ENCODE data around the gene UGT1A7.

Gene UGT1A7

DNA sequence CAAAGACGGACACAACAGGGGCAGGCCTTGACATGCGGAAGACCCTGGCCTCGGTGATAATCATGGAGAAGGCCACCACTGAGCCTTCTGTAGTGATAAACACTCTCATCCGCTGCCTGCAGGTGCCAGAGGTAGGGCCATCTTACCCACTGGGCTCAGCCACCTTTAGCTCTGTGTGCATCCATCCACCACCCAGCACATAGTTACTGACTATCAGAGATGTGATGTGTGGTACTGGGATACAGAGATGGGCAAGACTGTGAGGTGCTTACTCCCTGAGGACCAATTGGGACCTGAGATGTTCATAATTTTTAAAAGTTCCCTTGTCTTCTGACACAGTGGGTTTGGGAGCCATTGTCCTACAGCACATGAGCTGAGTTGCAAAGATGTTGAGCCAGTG lies 98.0 kb downstream of the UGT1A7 start:
- Histone ChIP-seq H3K27me3 (no peaks in the 10 kb centered on the region), H3K27ac (no peak overlapping the region), H3K4me1 (ENCODE audit: control insufficient read depth in 1 of 2, insufficient read depth in 1 of 2, low read depth in 1 of 2, low read length in 1 of 2) (no peaks in the 10 kb centered on the region), H3K4me3 (ENCODE audit: low read depth in 1 of 2, low read length in 1 of 2) (no peak overlapping the region), H3K9me3 (no peaks in the 10 kb centered on the region), H3K36me3 (no peaks in the 10 kb centered on the region)
- TF ChIP-seq, protein P1, sequence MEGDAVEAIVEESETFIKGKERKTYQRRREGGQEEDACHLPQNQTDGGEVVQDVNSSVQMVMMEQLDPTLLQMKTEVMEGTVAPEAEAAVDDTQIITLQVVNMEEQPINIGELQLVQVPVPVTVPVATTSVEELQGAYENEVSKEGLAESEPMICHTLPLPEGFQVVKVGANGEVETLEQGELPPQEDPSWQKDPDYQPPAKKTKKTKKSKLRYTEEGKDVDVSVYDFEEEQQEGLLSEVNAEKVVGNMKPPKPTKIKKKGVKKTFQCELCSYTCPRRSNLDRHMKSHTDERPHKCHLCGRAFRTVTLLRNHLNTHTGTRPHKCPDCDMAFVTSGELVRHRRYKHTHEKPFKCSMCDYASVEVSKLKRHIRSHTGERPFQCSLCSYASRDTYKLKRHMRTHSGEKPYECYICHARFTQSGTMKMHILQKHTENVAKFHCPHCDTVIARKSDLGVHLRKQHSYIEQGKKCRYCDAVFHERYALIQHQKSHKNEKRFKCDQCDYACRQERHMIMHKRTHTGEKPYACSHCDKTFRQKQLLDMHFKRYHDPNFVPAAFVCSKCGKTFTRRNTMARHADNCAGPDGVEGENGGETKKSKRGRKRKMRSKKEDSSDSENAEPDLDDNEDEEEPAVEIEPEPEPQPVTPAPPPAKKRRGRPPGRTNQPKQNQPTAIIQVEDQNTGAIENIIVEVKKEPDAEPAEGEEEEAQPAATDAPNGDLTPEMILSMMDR (IDR thresholded peaks at IDR 0.05), result no peak

GRCh38 chr2:233780771-233781170 lies 99.1 kb downstream of the UGT1A7 start:
- Histone ChIP-seq H3K4me1 (ENCODE audit: control insufficient read depth in 1 of 2, insufficient read depth in 1 of 2, low read depth in 1 of 2, low read length in 1 of 2) (no peaks in the 10 kb centered on the region), H3K27me3 (no peaks in the 10 kb centered on the region), H3K27ac (no peak overlapping the region), H3K4me3 (ENCODE audit: low read depth in 1 of 2, low read length in 1 of 2) (no peak overlapping the region), H3K9me3 (no peaks in the 10 kb centered on the region), H3K36me3 (no peaks in the 10 kb centered on the region)
- TF ChIP-seq, protein P1 (IDR thresholded peaks at IDR 0.05), result no peak

- no peaks in the 10 kb centered on the region for H3K27me3 ChIP-seq
- no peak overlapping the region for H3K27ac ChIP-seq
- TF ChIP-seq, protein P1 (IDR thresholded peaks at IDR 0.05), result no peak
- H3K9me3 ChIP-seq, result no peaks in the 10 kb centered on the region
- no peak overlapping the region for H3K4me3 ChIP-seq (ENCODE audit: low read depth in 1 of 2, low read length in 1 of 2)
- H3K36me3 ChIP-seq, result no peaks in the 10 kb centered on the region
- H3K4me1 ChIP-seq (ENCODE audit: control insufficient read depth in 1 of 2, insufficient read depth in 1 of 2, low read depth in 1 of 2, low read length in 1 of 2), result no peaks in the 10 kb centered on the region
Measured at GRCh38 chr2:233789554-233789953, 107.9 kb downstream of the UGT1A7 start.

GRCh38 chr2:233791151-233791882 lies 109.6 kb downstream of the UGT1A7 start:
- no peaks in the 10 kb centered on the region for H3K27me3 ChIP-seq
- no peak overlapping the region for H3K4me3 ChIP-seq (ENCODE audit: low read depth in 1 of 2, low read length in 1 of 2)
- no peaks in the 10 kb centered on the region for H3K36me3 ChIP-seq
- no peaks in the 10 kb centered on the region for H3K9me3 ChIP-seq
- H3K4me1 ChIP-seq (ENCODE audit: control insufficient read depth in 1 of 2, insufficient read depth in 1 of 2, low read depth in 1 of 2, low read length in 1 of 2), result no peaks in the 10 kb centered on the region
- no peak overlapping the region for H3K27ac ChIP-seq
- TF ChIP-seq, protein P1 (IDR thresholded peaks at IDR 0.05), result no peak

- Histone ChIP-seq H3K36me3 (no peaks in the 10 kb centered on the region), H3K27ac (no peak overlapping the region), H3K9me3 (no peaks in the 10 kb centered on the region), H3K27me3 (no peaks in the 10 kb centered on the region), H3K4me3 (ENCODE audit: low read depth in 1 of 2, low read length in 1 of 2) (no peak overlapping the region), H3K4me1 (ENCODE audit: control insufficient read depth in 1 of 2, insufficient read depth in 1 of 2, low read depth in 1 of 2, low read length in 1 of 2) (no peaks in the 10 kb centered on the region)
- TF ChIP-seq, protein P1 (IDR thresholded peaks at IDR 0.05), result no peak
Measured at GRCh38 chr2:233791883-233792329, 110.2 kb downstream of the UGT1A7 start.
